T47D (cell line): ENCODE results near the gene CSMD2.

Experiments used
- DNase-seq, 2 experiments: peaks; one replicate each; pipeline versions ENCODE4 v3.0.0 to v3.0.0-alpha.2; 2011 to 2012; ENCODE audit warnings: low read depth in 1 of 2, low spot score in 1 of 2
- JUND ChIP-seq: IDR thresholded peaks from 2 replicates; pipeline ENCODE4 v1.6.1; 2012; ENCODE audit warnings: low read depth
- in situ Hi-C: cut with HindIII; loops from 2 replicates; pipeline ENCODE4 v1.10.0; 2016; ENCODE audit warnings: low sequenced_read_pairs, low pct_unique_long_range_greater_than_20kb

Gene CSMD2

GRCh38 chr1:33583567-33583966 is 581.5 kb downstream of the CSMD2 start:
- TF ChIP-seq JUND, result no peak
- in situ Hi-C loops, result no loop called here
- DNase-seq, result no peak

GRCh38 chr1:33578557-33579448 is 586.2 kb downstream of the CSMD2 start:
- DNase-seq, result no peak
- in situ Hi-C loops, result no loop called here
- TF ChIP-seq JUND, result no peak

- no peak for TF ChIP-seq JUND
- no peak for DNase-seq
- in situ Hi-C loops, result no loop called here
Observed at GRCh38 chr1:33577663-33578062, 587.4 kb downstream of the CSMD2 start.

- no peak for DNase-seq
- in situ Hi-C loops, result no loop called here
- TF ChIP-seq JUND, result no peak
Observed at GRCh38 chr1:33576821-33577599, 588.0 kb downstream of the CSMD2 start.

- TF ChIP-seq JUND, result no peak
- in situ Hi-C loops, result no loop called here
- no peak for DNase-seq
Observed at GRCh38 chr1:33575324-33575879, 589.6 kb downstream of the CSMD2 start.

GRCh38 chr1:33573661-33574060 is 591.4 kb downstream of the CSMD2 start:
- TF ChIP-seq JUND, result no peak
- in situ Hi-C loops, result no loop called here
- no peak for DNase-seq

GRCh38 chr1:33572387-33572786 is 592.6 kb downstream of the CSMD2 start:
- TF ChIP-seq JUND, result no peak
- no peak for DNase-seq
- in situ Hi-C loops, result no loop called here

- no peak for DNase-seq
- in situ Hi-C loops, result no loop called here
- TF ChIP-seq JUND, result no peak
Observed at GRCh38 chr1:33569331-33569730, 595.7 kb downstream of the CSMD2 start.

GRCh38 chr1:33563699-33564098 is 601.3 kb downstream of the CSMD2 start:
- TF ChIP-seq JUND, result no peak
- DNase-seq, result no peak
- in situ Hi-C loops, result no loop called here

GRCh38 chr1:33562563-33562962 is 602.5 kb downstream of the CSMD2 start:
- TF ChIP-seq JUND, result no peak

GRCh38 chr1:33561576-33561975 is 603.5 kb downstream of the CSMD2 start:
- no peak for TF ChIP-seq JUND
- DNase-seq, result no peak
- in situ Hi-C loops, result no loop called here

More at GRCh38 chr1:33562563-33562962, 602.5 kb downstream of the CSMD2 start:
- DNase-seq, result no peak
- in situ Hi-C loops, result no loop called here

GRCh38 chr1:33560680-33561079 is 604.4 kb downstream of the CSMD2 start:
- no peak for TF ChIP-seq JUND
- in situ Hi-C loops, result no loop called here
- DNase-seq, result no peak

GRCh38 chr1:33548721-33549120 is 616.3 kb downstream of the CSMD2 start:
- no peak for TF ChIP-seq JUND
- no peak for DNase-seq
- in situ Hi-C loops, result no loop called here
